Measurements from ENCODE around the gene PIAS2.

Gene PIAS2

GRCh38 chr18:46856973-46857372 is 60.3 kb downstream of the PIAS2 start:
- no peaks in the 10 kb centered on the region for H3K27me3 ChIP-seq (ENCODE audit: insufficient read depth, low read depth)
- TF ChIP-seq CTCF (conservative IDR thresholded peaks at IDR 0.05; ENCODE audit: low read depth, low read length), result no peak
- no peaks in the 10 kb centered on the region; the same call in 1 of the 2 replicates for H3K36me3 ChIP-seq (ENCODE audit: insufficient read depth)
- H3K9ac ChIP-seq, result no peak overlapping the region
- H3K27ac ChIP-seq, result no peak overlapping the region
- H3K4me3 ChIP-seq (IDR thresholded peaks at IDR 0.05; ENCODE audit: insufficient read depth, low read depth, low read length), result no peak overlapping the region
- no peak overlapping the region for H3K4me2 ChIP-seq
- no peak overlapping the region for H2AFZ ChIP-seq (ENCODE audit: low read depth)
- no peaks in the 10 kb centered on the region; the same call in 1 of the 2 replicates for H3K79me2 ChIP-seq (ENCODE audit: insufficient read depth, low read depth)
- H3K4me1 ChIP-seq (ENCODE audit: low read depth, poor library complexity, severe bottlenecking), result peaks cover 13% of the 10 kb centered on the region
- no peaks in the 10 kb centered on the region for H4K20me1 ChIP-seq (ENCODE audit: insufficient read depth)

- Histone ChIP-seq H3K4me3 (IDR thresholded peaks at IDR 0.05; ENCODE audit: insufficient read depth, low read depth, low read length) (no peak overlapping the region), H4K20me1 (ENCODE audit: insufficient read depth) (no peaks in the 10 kb centered on the region), H3K27ac (no peak overlapping the region), H3K79me2 (ENCODE audit: insufficient read depth, low read depth) (peaks cover 3% of the 10 kb centered on the region; the same call in 1 of the 2 replicates), H3K4me1 (ENCODE audit: low read depth, poor library complexity, severe bottlenecking) (peaks cover 17% of the 10 kb centered on the region), H3K36me3 (ENCODE audit: insufficient read depth) (no peaks in the 10 kb centered on the region), H2AFZ (ENCODE audit: low read depth) (no peak overlapping the region), H3K27me3 (ENCODE audit: insufficient read depth, low read depth) (no peaks in the 10 kb centered on the region), H3K9ac (no peak overlapping the region), H3K4me2 (no peak overlapping the region)
- TF ChIP-seq CTCF (conservative IDR thresholded peaks at IDR 0.05; ENCODE audit: low read depth, low read length), result no peak
Observed at GRCh38 chr18:46849007-46849406, 68.3 kb downstream of the PIAS2 start.

GRCh38 chr18:46843372-46843771 is 73.9 kb downstream of the PIAS2 start:
- Histone ChIP-seq H3K79me2 (ENCODE audit: insufficient read depth, low read depth) (peaks cover 3% of the 10 kb centered on the region; the same call in 1 of the 2 replicates), H3K36me3 (ENCODE audit: insufficient read depth) (no peaks in the 10 kb centered on the region; the same call in 1 of the 2 replicates), H2AFZ (ENCODE audit: low read depth) (no peak overlapping the region), H3K4me1 (ENCODE audit: low read depth, poor library complexity, severe bottlenecking) (peaks cover 3% of the 10 kb centered on the region), H3K4me3 (IDR thresholded peaks at IDR 0.05; ENCODE audit: insufficient read depth, low read depth, low read length) (no peak overlapping the region), H3K27ac (no peak overlapping the region), H3K9ac (no peak overlapping the region), H4K20me1 (ENCODE audit: insufficient read depth) (no peaks in the 10 kb centered on the region), H3K27me3 (ENCODE audit: insufficient read depth, low read depth) (no peaks in the 10 kb centered on the region), H3K4me2 (no peak overlapping the region)
- TF ChIP-seq CTCF (conservative IDR thresholded peaks at IDR 0.05; ENCODE audit: low read depth, low read length), result no peak

GRCh38 chr18:46842583-46842982 is 74.7 kb downstream of the PIAS2 start:
- H3K9ac ChIP-seq, result no peak overlapping the region
- H3K36me3 ChIP-seq (ENCODE audit: insufficient read depth), result no peaks in the 10 kb centered on the region; the same call in 1 of the 2 replicates
- no peaks in the 10 kb centered on the region for H3K27me3 ChIP-seq (ENCODE audit: insufficient read depth, low read depth)
- H4K20me1 ChIP-seq (ENCODE audit: insufficient read depth), result no peaks in the 10 kb centered on the region
- H3K27ac ChIP-seq, result no peak overlapping the region
- peaks cover 3% of the 10 kb centered on the region; the same call in 1 of the 2 replicates for H3K79me2 ChIP-seq (ENCODE audit: insufficient read depth, low read depth)
- no peaks in the 10 kb centered on the region for H3K4me1 ChIP-seq (ENCODE audit: low read depth, poor library complexity, severe bottlenecking)
- no peak overlapping the region for H3K4me2 ChIP-seq
- no peak overlapping the region for H2AFZ ChIP-seq (ENCODE audit: low read depth)
- H3K4me3 ChIP-seq (IDR thresholded peaks at IDR 0.05; ENCODE audit: insufficient read depth, low read depth, low read length), result no peak overlapping the region
- TF ChIP-seq CTCF (conservative IDR thresholded peaks at IDR 0.05; ENCODE audit: low read depth, low read length), result no peak
